SK-N-MC (cell line): ENCODE data around the gene RBM22.

Experiments used
- EZH2 ChIP-seq: fragments of 200-600 bp; sonication (generic); IDR thresholded peaks from one replicate; pipeline ENCODE4 v1.6.1; 2017; ENCODE audit warnings: antibody characterized with exemption
- POLR2AphosphoS5 ChIP-seq: IDR thresholded peaks from 2 replicates; pipeline ENCODE4 v1.6.1; 2012; ENCODE audit warnings: mild to moderate bottlenecking, low read depth, low read length, borderline replicate concordance

DNA sequence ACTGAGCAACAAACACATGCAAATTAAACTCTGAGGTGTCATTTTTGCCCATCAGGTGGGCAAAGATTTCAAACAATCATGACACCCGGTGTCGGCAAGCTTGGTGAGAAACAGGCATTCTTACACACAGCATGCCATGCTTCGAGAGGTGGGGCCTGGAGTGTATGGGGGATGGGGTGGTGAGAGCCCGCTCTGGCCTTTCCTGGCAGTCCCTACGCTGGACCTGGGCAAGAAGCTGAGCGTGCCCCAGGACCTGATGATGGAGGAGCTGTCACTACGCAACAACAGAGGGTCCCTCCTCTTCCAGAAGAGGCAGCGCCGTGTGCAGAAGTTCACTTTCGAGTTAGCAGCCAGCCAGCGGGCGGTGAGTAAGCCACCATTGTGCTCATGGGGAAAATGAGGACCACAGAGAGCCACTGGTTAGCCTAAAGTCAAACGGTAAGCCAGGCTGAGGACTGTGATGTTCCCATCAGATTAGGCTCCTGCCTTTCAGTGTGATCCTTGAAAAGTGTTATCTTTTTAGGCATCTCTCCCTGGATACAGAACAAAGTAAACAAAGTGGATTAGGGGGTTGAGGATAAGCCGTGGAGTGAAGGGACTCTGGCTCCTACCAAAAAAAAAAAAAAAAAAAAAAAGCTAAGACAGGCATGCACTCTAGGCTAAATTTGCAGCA lies 30.5 kb downstream of the RBM22 start:
- TF ChIP-seq POLR2AphosphoS5, result no peak
- no peak for TF ChIP-seq EZH2
